Endodermal cell (in vitro differentiated cells): ENCODE data around the gene PNPLA7. TPM values are rescaled to one million over a fixed set of nuclear protein-coding genes. Genes with fewer than 3 reads are reported as not detected.
A peak's percentile ranks its signal among the peaks of the same experiment; 100 is the strongest.

Experiments
- DNase-seq: peaks from one replicate; pipeline ENCODE4 v3.0.0-alpha.2; 2017
- H3K27ac ChIP-seq: 2 replicates; pipeline ENCODE4 v1.5.1; 2013; ENCODE audit warnings: mild to moderate bottlenecking, low read depth, low read length, moderate library complexity
- H3K27me3 ChIP-seq: 2 replicates; pipeline ENCODE4 v1.6.1; 2013; ENCODE audit warnings: mild to moderate bottlenecking, low read length, moderate library complexity; ENCODE audit not compliant: insufficient read depth, control insufficient read depth, poor library complexity, severe bottlenecking
- H3K36me3 ChIP-seq: 2 replicates; pipeline ENCODE4 v1.7.0; 2013; ENCODE audit warnings: mild to moderate bottlenecking, low read length, moderate library complexity; ENCODE audit not compliant: control insufficient read depth, insufficient read depth
- H3K4me1 ChIP-seq: one replicate; pipeline ENCODE4 v1.7.0; 2013; ENCODE audit warnings: low read length; ENCODE audit not compliant: control insufficient read depth, insufficient read depth
- H3K4me3 ChIP-seq: 2 replicates; pipeline ENCODE4 v1.5.1; 2013; ENCODE audit warnings: mild to moderate bottlenecking, low read length, moderate library complexity
- H3K9ac ChIP-seq: 2 replicates; pipeline ENCODE4 v1.6.1; 2013; ENCODE audit warnings: mild to moderate bottlenecking, low read length, moderate library complexity; ENCODE audit not compliant: poor library complexity, severe bottlenecking; ENCODE audit errors: extremely low read depth
- H3K9me3 ChIP-seq: 2 replicates; pipeline ENCODE4 v1.6.1; 2013; ENCODE audit warnings: mild to moderate bottlenecking, low read length, moderate library complexity; ENCODE audit not compliant: control insufficient read depth
- H3K27ac Mint-ChIP-seq: 2 replicates; pipeline ENCODE4 v1.8.0; 2020; ENCODE audit warnings: mixed read lengths
- H3K27me3 Mint-ChIP-seq: 2 replicates; pipeline ENCODE4 v1.8.0; 2021; ENCODE audit warnings: mild to moderate bottlenecking, mixed read lengths; ENCODE audit not compliant: insufficient read depth
- H3K36me3 Mint-ChIP-seq: 2 replicates; pipeline ENCODE4 v1.8.0; 2020; ENCODE audit warnings: low read depth, mixed read lengths
- H3K4me1 Mint-ChIP-seq: 2 replicates; pipeline ENCODE4 v1.8.0; 2020; ENCODE audit warnings: mixed read lengths
- H3K4me3 Mint-ChIP-seq: 2 replicates; pipeline ENCODE4 v1.8.0; 2020; ENCODE audit warnings: mild to moderate bottlenecking, moderate library complexity, mixed read lengths
- H3K9me3 Mint-ChIP-seq: 2 replicates; pipeline ENCODE4 v1.8.0; 2020; ENCODE audit warnings: mild to moderate bottlenecking, mixed read lengths
- CTCF ChIP-seq: fragments of 200-600 bp; sonication (generic); conservative IDR thresholded peaks from 2 replicates; pipeline ENCODE4 v1.5.0; 2021; ENCODE audit warnings: antibody characterized with exemption, mild to moderate bottlenecking
- WGBS, 2 experiments: methylation state at CpG; one replicate each; pipeline versions ENCODE4 v1.1.5 to v1.1.7; 2013; ENCODE audit warnings: missing lambda C conversion rate in 2 of 2, mixed read lengths in 1 of 2; ENCODE audit not compliant: insufficient coverage in 1 of 2, insufficient read length in 1 of 2; 5-methylcytosine and 5-hydroxymethylcytosine counted together
- total RNA-seq, 2 donors: library from RNA; stranded (reverse); fragmentation: NEBNext Ultra II Directional in 1 of 2; extraction: Animal tissue kit (Norgen Biotek cat#: 25700) in 1 of 2; gene quantifications; 2 replicates in 1 of 2; 3 replicates in 1 of 2; pipeline ENCODE4 v1.2.1, GENCODE V29; 2021

Gene PNPLA7
- total RNA-seq, 2 donors from 2014 or later, result 2.0 to 2.4 TPM

DNA sequence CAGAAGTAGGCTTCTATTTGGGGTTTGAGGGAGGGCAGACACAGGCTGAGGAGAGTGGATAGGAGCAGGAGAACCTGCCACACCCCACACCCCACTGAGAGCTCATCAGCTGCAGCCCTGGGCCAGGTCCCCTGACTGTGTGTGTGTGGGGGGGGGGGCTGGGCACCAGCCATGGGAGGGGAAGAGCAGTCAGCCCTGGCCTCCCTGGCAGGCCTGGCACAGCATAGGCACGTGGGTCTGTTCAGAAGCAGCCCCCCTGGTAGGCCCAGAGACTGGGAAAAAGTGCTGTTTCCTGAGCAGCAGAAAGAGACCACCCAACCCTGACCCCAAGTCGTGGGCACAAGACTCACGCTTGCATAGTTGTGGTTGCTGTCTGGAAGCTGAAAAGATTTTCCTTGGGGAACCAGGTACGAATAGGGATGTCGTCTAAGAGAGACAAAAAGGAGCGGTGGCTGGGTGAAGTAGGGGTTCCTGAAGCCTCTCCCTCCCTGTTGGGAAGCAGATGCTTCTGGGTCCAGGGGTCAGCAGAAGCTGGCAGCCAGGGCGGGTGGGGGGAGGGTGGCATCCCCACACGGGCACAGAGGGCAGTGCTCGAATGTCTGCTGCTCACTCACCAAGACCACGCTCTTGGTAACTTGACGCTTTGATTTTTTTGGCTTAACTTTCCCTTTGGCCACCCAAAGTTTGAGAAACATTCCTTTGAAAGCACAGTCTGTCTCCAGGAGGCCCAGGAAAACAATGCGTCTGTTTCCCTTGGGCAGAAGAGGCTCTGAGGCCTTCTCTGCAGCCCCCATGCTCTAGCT lies 93.9 kb downstream of the PNPLA7 start:
- H3K27me3 ChIP-seq, result no peaks in the 10 kb centered on the region
- H3K4me3 ChIP-seq, result no peak overlapping the region
- H3K9ac ChIP-seq, result no peak overlapping the region
- no peak for TF ChIP-seq CTCF
- peaks cover 14% of the 10 kb centered on the region for H3K36me3 Mint-ChIP-seq
- H3K36me3 ChIP-seq, result peaks cover 19% of the 10 kb centered on the region
- no peaks in the 10 kb centered on the region for H3K9me3 Mint-ChIP-seq
- DNase-seq, result no peak
- H3K4me1 Mint-ChIP-seq, result peaks cover 1% of the 10 kb centered on the region
- peaks cover 12% of the 10 kb centered on the region for H3K27me3 Mint-ChIP-seq
- WGBS, 2 experiments, result 91 to 96% methylated on average over 12 of the region's 12 CpGs
- H3K4me3 Mint-ChIP-seq, result no peak overlapping the region
- H3K27ac Mint-ChIP-seq, result no peak overlapping the region
- no peaks in the 10 kb centered on the region for H3K9me3 ChIP-seq
- no peak overlapping the region for H3K27ac ChIP-seq
- peaks cover 4% of the 10 kb centered on the region for H3K4me1 ChIP-seq

- DNase-seq, result no peak
- peaks cover 1% of the 10 kb centered on the region for H3K4me1 Mint-ChIP-seq
- no peaks in the 10 kb centered on the region for H3K9me3 ChIP-seq
- H3K27me3 Mint-ChIP-seq, result peaks cover 6% of the 10 kb centered on the region
- 91 to 98% methylated on average over 13 to 18 of the region's 18 CpGs for WGBS, 2 experiments
- H3K36me3 ChIP-seq, result peaks cover 19% of the 10 kb centered on the region
- H3K4me3 Mint-ChIP-seq, result no peak overlapping the region
- no peaks in the 10 kb centered on the region for H3K27me3 ChIP-seq
- H3K27ac Mint-ChIP-seq, result no peak overlapping the region
- H3K4me1 ChIP-seq, result peaks cover 4% of the 10 kb centered on the region
- H3K9me3 Mint-ChIP-seq, result no peaks in the 10 kb centered on the region
- no peak overlapping the region for H3K27ac ChIP-seq
- no peak overlapping the region for H3K4me3 ChIP-seq
- TF ChIP-seq CTCF, result no peak
- H3K36me3 Mint-ChIP-seq, result peaks cover 14% of the 10 kb centered on the region
- H3K9ac ChIP-seq, result no peak overlapping the region
Observed at GRCh38 chr9:137455359-137455991, 94.7 kb downstream of the PNPLA7 start.

DNA sequence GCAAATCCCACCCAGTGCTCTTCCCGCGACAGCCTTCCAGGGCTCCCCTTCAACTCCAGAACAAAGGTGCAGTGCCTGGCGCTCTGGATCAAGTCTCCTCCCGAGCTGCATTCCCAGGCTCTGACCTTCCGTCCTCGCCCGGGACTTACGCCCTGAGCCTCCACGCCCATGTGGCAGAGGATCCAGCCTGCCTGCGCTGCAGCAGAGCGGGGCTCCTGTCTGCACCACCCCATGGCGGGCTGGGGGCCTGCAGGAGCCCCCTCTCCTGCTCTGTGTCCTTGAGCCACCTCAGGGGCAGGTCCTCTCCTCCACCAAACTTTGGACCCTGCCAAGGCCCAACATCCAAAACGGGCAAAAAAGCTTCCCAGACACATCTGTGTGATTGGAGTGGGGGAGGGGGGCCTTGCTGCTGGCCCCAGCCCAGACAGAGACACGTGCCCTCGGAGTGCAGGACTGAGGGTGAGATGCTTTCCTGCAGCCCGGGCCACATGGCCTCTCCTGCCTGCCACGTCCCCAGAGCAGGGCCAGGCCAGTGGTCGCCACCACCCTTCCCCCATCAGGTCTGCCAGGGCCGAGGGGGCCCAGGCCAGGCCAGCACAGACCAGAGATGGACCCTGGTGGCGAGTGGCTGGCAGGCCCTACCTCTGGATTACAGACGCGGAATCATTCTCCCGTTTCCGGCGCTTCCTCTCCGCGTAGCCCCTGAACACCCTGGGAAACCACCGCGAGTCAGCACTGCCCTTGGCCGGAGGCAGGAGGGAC lies 95.4 kb downstream of the PNPLA7 start:
- H3K36me3 ChIP-seq, result peaks cover 19% of the 10 kb centered on the region
- Mint-ChIP-seq H3K27ac (peak overlapping the region; percentile 97), H3K36me3 (peaks cover 15% of the 10 kb centered on the region), H3K4me3 (peak overlapping the region; percentile 48), H3K9me3 (no peaks in the 10 kb centered on the region), H3K4me1 (peaks cover 1% of the 10 kb centered on the region), H3K27me3 (peaks cover 2% of the 10 kb centered on the region)
- peak; percentile 84 for DNase-seq
- 86 to 92% methylated on average over 18 to 30 of the region's 30 CpGs for WGBS, 2 experiments
- no peak overlapping the region for H3K4me3 ChIP-seq
- H3K27me3 ChIP-seq, result no peaks in the 10 kb centered on the region
- peak overlapping the region; percentile 40 for H3K27ac ChIP-seq
- H3K4me1 ChIP-seq, result peaks cover 4% of the 10 kb centered on the region
- H3K9me3 ChIP-seq, result no peaks in the 10 kb centered on the region
- TF ChIP-seq CTCF, result no peak
- no peak overlapping the region for H3K9ac ChIP-seq
